ENCODE measurements around the gene PLD3. TPM values are rescaled to one million over a fixed set of nuclear protein-coding genes. Genes with fewer than 3 reads are reported as not detected.
A peak's percentile ranks its signal among the peaks of the same experiment; 100 is the strongest.
"Not testable (repeated sequence)": the region's sequence is repeated elsewhere in the genome, so short reads cannot be mapped to it uniquely, and the experiment has no call there.

Gene PLD3
- total RNA-seq, 2 experiments from 2014 or later = 54.4 to 56.7 TPM

GRCh38 chr19:40403262-40403984 lies 54.9 kb downstream of the PLD3 start:
- Mint-ChIP-seq H3K36me3 (ENCODE audit: low read depth) (no peaks in the 10 kb centered on the region), H3K4me3 (peak overlapping the region; percentile 80), H3K27ac (peak overlapping the region; percentile 75), H3K4me1 (ENCODE audit: low read depth) (peaks cover 9% of the 10 kb centered on the region), H3K9me3 (no peaks in the 10 kb centered on the region), H3K27me3 (no peaks in the 10 kb centered on the region)
- ATAC-seq (peak; percentile 68), DNase-seq (peak; percentile 91)
- no peak for TF ChIP-seq CTCF (IDR thresholded peaks at IDR 0.05)
- intact Hi-C loops (cut with micrococcal nuclease) = no loop called here
- ChIA-PET CTCF (interaction anchor here (0.8 to 1.6 kb wide), 6 partner anchors 12 to 146 kb away, joined by 3 to 8 read pairs (median 4); no protein-coding TSS in a partner anchor), POLR2A (interaction anchor here (0.6 to 1.2 kb wide), 6 partner anchors 20 to 474 kb away, joined by 3 read pairs; no protein-coding TSS in a partner anchor)

- ChIA-PET CTCF (interaction anchor here (0.9 to 7.8 kb wide), 2 partner anchors 12 to 102 kb away, joined by 3 to 38 read pairs; no protein-coding TSS in a partner anchor), POLR2A (interaction anchor here (1.1 to 1.3 kb wide), 2 partner anchors 8 to 55 kb away, joined by 3 read pairs; no protein-coding TSS in a partner anchor)
- Mint-ChIP-seq H3K27me3 (no peaks in the 10 kb centered on the region), H3K36me3 (ENCODE audit: low read depth) (no peaks in the 10 kb centered on the region), H3K27ac (no peak overlapping the region), H3K9me3 (no peaks in the 10 kb centered on the region), H3K4me3 (no peak overlapping the region), H3K4me1 (ENCODE audit: low read depth) (peaks cover 6% of the 10 kb centered on the region)
- ATAC-seq (no peak), DNase-seq (no peak)
- intact Hi-C loops (cut with micrococcal nuclease) = no loop called here
- TF ChIP-seq CTCF (IDR thresholded peaks at IDR 0.05) = no peak
These were observed 59.5 kb downstream of the PLD3 start for GRCh38 chr19:40407714-40408597.

- H3K9me3 Mint-ChIP-seq; DNase-seq; H3K36me3 Mint-ChIP-seq (ENCODE audit: low read depth); ATAC-seq; H3K27ac Mint-ChIP-seq; H3K4me3 Mint-ChIP-seq; intact Hi-C loops (cut with micrococcal nuclease); H3K4me1 Mint-ChIP-seq (ENCODE audit: low read depth); H3K27me3 Mint-ChIP-seq: not testable (repeated sequence)
- ChIA-PET POLR2A (interaction anchor here (1.1 to 1.3 kb wide), 3 partner anchors 8 to 54 kb away, joined by 3 to 4 read pairs (median 3); no protein-coding TSS in a partner anchor), CTCF (interaction anchor here (1.0 to 7.8 kb wide), 3 partner anchors 11 to 226 kb away, joined by 3 to 38 read pairs (median 3); no protein-coding TSS in a partner anchor)
These were observed 60.1 kb downstream of the PLD3 start for GRCh38 chr19:40408598-40408925.

- intact Hi-C loops (cut with micrococcal nuclease) = no loop called here
- TF ChIP-seq CTCF (IDR thresholded peaks at IDR 0.05) = no peak
- Mint-ChIP-seq H3K4me1 (ENCODE audit: low read depth) (no peaks in the 10 kb centered on the region), H3K4me3 (no peak overlapping the region), H3K27ac (no peak overlapping the region), H3K27me3 (no peaks in the 10 kb centered on the region), H3K36me3 (ENCODE audit: low read depth) (no peaks in the 10 kb centered on the region), H3K9me3 (no peaks in the 10 kb centered on the region)
- DNase-seq (no peak), ATAC-seq (no peak)
- CTCF ChIA-PET = interaction anchor here (7.8 kb wide), 1 partner anchor 10 kb away, joined by 38 read pairs; no protein-coding TSS in a partner anchor
- POLR2A ChIA-PET = interaction anchor here (1.2 kb wide), 1 partner anchor 11 kb away, joined by 4 read pairs; no protein-coding TSS in a partner anchor
These were observed 61.5 kb downstream of the PLD3 start for GRCh38 chr19:40410030-40410389.

GRCh38 chr19:40411125-40411842 lies 62.8 kb downstream of the PLD3 start:
- Mint-ChIP-seq H3K4me3 (no peak overlapping the region), H3K27me3 (no peaks in the 10 kb centered on the region), H3K4me1 (ENCODE audit: low read depth) (no peaks in the 10 kb centered on the region), H3K9me3 (no peaks in the 10 kb centered on the region), H3K36me3 (ENCODE audit: low read depth) (no peaks in the 10 kb centered on the region), H3K27ac (no peak overlapping the region)
- ATAC-seq (no peak), DNase-seq (no peak)
- intact Hi-C loops (cut with micrococcal nuclease) = no loop called here
- ChIA-PET CTCF (interaction anchor here (7.8 kb wide), 1 partner anchor 9 kb away, joined by 38 read pairs; no protein-coding TSS in a partner anchor), POLR2A (no interaction called here)
- TF ChIP-seq CTCF (IDR thresholded peaks at IDR 0.05) = no peak
